HEK293 (cell line): ENCODE results near the gene IMPDH1.

Experiments
- CTCF ChIA-PET: fragments of 350-600 bp; formaldehyde crosslinking; extraction: SDS; loops from one replicate; lab custom pipeline; 2021; ENCODE audit warnings: antibody characterized with exemption; lab: Yijun Ruan, JAX
- POLR2A ChIA-PET: fragments of 300-600 bp; formaldehyde crosslinking; extraction: SDS; loops from one replicate; lab custom pipeline; 2020; ENCODE audit warnings: antibody characterized with exemption, inconsistent platforms; lab: Yijun Ruan, JAX
- H3K27ac ChIP-seq: fragments of 200-500 bp; sonication (Bioruptor generic); 2 replicates; pipeline ENCODE4 v1.5.1; 2014; ENCODE audit warnings: low read depth, low read length, control low read depth, inconsistent platforms; ENCODE audit errors: extremely low read depth
- H3K36me3 ChIP-seq, 2 experiments: fragments of 200-500 bp in 1 of 2; sonication (Bioruptor generic) in 1 of 2; 1 replicate in 1 of 2; 2 replicates in 1 of 2; pipeline ENCODE4 v1.5.1; 2014 to 2017; ENCODE audit warnings: inconsistent platforms in 2 of 2, low read length in 2 of 2; ENCODE audit not compliant: control insufficient read depth in 2 of 2, insufficient read depth in 1 of 2
- H3K4me1 ChIP-seq: fragments of 200-500 bp; sonication (Bioruptor generic); 2 replicates; pipeline ENCODE4 v1.5.1; 2014; ENCODE audit warnings: mild to moderate bottlenecking, low read length, inconsistent platforms; ENCODE audit not compliant: control insufficient read depth, insufficient read depth
- H3K4me3 ChIP-seq: 2 replicates; pipeline ENCODE4 v1.5.1; 2011; ENCODE audit warnings: low read depth, mild to moderate bottlenecking, control low read depth, low read length, moderate library complexity
- H3K9me3 ChIP-seq: fragments of 200-500 bp; sonication (Bioruptor generic); 2 replicates; pipeline ENCODE4 v1.5.1; 2014; ENCODE audit warnings: low read depth, low read length, inconsistent platforms; ENCODE audit not compliant: control insufficient read depth, insufficient read depth
- BCL11B ChIP-seq: fragments of 450-650 bp; formaldehyde crosslinking; IDR thresholded peaks from 2 replicates; pipeline ENCODE4 v1.5.1; 2016; ENCODE audit warnings: low read depth, missing biosample characterization, missing genetic modification characterization
- BCL6B ChIP-seq: fragments of 450-650 bp; formaldehyde crosslinking; IDR thresholded peaks from 2 replicates; pipeline ENCODE4 v1.5.1; 2017; ENCODE audit warnings: missing biosample characterization, missing genetic modification characterization
- GLI2 ChIP-seq: fragments of 450-650 bp; formaldehyde crosslinking; IDR thresholded peaks from 2 replicates; pipeline ENCODE4; 2017; ENCODE audit warnings: missing biosample characterization, missing genetic modification characterization, low read depth, borderline replicate concordance
- GLIS1 ChIP-seq: fragments of 450-650 bp; formaldehyde crosslinking; IDR thresholded peaks from 2 replicates; pipeline ENCODE4 v1.5.1; 2016; ENCODE audit warnings: missing biosample characterization, missing genetic modification characterization
- GLIS2 ChIP-seq: fragments of 450-650 bp; formaldehyde crosslinking; IDR thresholded peaks from 2 replicates; pipeline ENCODE4 v1.5.1; 2016; ENCODE audit warnings: missing biosample characterization, missing genetic modification characterization
- MYNN ChIP-seq: fragments of 450-650 bp; formaldehyde crosslinking; IDR thresholded peaks from 2 replicates; pipeline ENCODE4 v1.5.1; 2016; ENCODE audit warnings: missing biosample characterization, missing genetic modification characterization, borderline replicate concordance
- SP3 ChIP-seq: fragments of 450-650 bp; formaldehyde crosslinking; IDR thresholded peaks from 2 replicates; pipeline ENCODE4 v1.5.1; 2016; ENCODE audit warnings: missing biosample characterization, missing genetic modification characterization
- ZBTB17 ChIP-seq: fragments of 450-650 bp; formaldehyde crosslinking; IDR thresholded peaks from 2 replicates; pipeline ENCODE4 v1.5.1; 2016; ENCODE audit warnings: missing biosample characterization, missing genetic modification characterization
- ZNF202 ChIP-seq: fragments of 450-650 bp; formaldehyde crosslinking; IDR thresholded peaks from 2 replicates; pipeline ENCODE4 v1.5.1; 2016; ENCODE audit warnings: missing biosample characterization, missing genetic modification characterization, borderline replicate concordance
- ZNF311 ChIP-seq: fragments of 450-650 bp; formaldehyde crosslinking; IDR thresholded peaks from 2 replicates; pipeline ENCODE4 v1.5.1; 2017; ENCODE audit warnings: missing biosample characterization, missing genetic modification characterization, borderline replicate concordance
- ZNF324 ChIP-seq: fragments of 450-650 bp; formaldehyde crosslinking; IDR thresholded peaks from 2 replicates; pipeline ENCODE4 v1.5.1; 2016; ENCODE audit warnings: missing biosample characterization, missing genetic modification characterization
- ZNF398 ChIP-seq: fragments of 450-650 bp; formaldehyde crosslinking; IDR thresholded peaks from 2 replicates; pipeline ENCODE4 v1.5.1; 2017; ENCODE audit warnings: missing biosample characterization, missing genetic modification characterization
- ZNF514 ChIP-seq: fragments of 450-650 bp; formaldehyde crosslinking; IDR thresholded peaks from 2 replicates; pipeline ENCODE4 v1.5.1; 2016; ENCODE audit warnings: missing biosample characterization, missing genetic modification characterization
- ZNF529 ChIP-seq: fragments of 450-650 bp; formaldehyde crosslinking; IDR thresholded peaks from 2 replicates; pipeline ENCODE4 v1.5.1; 2017; ENCODE audit warnings: missing genetic modification characterization, missing biosample characterization; ENCODE audit not compliant: insufficient replicate concordance
- ZNF548 ChIP-seq: fragments of 450-650 bp; formaldehyde crosslinking; IDR thresholded peaks from 2 replicates; pipeline ENCODE4 v1.5.1; 2016; ENCODE audit warnings: missing biosample characterization, missing genetic modification characterization
- ZNF645 ChIP-seq: fragments of 450-650 bp; formaldehyde crosslinking; IDR thresholded peaks from 2 replicates; pipeline ENCODE4; 2016; ENCODE audit warnings: missing biosample characterization, missing genetic modification characterization
- ZNF843 ChIP-seq: fragments of 450-650 bp; formaldehyde crosslinking; IDR thresholded peaks from 2 replicates; pipeline ENCODE4 v1.5.1; 2016; ENCODE audit warnings: missing biosample characterization, missing genetic modification characterization
- TF ChIP-seq, protein P1 (sequence below): fragments of 450-650 bp; formaldehyde crosslinking; IDR thresholded peaks from 2 replicates; pipeline ENCODE4 v1.5.1; 2017; ENCODE audit warnings: missing biosample characterization, missing genetic modification characterization
- TF ChIP-seq, protein P2 (sequence below): fragments of 450-650 bp; formaldehyde crosslinking; IDR thresholded peaks from 2 replicates; pipeline ENCODE4 v1.5.0; 2017; ENCODE audit warnings: missing biosample characterization, missing genetic modification characterization, borderline replicate concordance
- TF ChIP-seq, protein P3 (sequence below): fragments of 450-650 bp; formaldehyde crosslinking; IDR thresholded peaks from 2 replicates; pipeline ENCODE4 v1.5.1; 2016; ENCODE audit warnings: missing biosample characterization, missing genetic modification characterization

IMPDH1 gene

DNA sequence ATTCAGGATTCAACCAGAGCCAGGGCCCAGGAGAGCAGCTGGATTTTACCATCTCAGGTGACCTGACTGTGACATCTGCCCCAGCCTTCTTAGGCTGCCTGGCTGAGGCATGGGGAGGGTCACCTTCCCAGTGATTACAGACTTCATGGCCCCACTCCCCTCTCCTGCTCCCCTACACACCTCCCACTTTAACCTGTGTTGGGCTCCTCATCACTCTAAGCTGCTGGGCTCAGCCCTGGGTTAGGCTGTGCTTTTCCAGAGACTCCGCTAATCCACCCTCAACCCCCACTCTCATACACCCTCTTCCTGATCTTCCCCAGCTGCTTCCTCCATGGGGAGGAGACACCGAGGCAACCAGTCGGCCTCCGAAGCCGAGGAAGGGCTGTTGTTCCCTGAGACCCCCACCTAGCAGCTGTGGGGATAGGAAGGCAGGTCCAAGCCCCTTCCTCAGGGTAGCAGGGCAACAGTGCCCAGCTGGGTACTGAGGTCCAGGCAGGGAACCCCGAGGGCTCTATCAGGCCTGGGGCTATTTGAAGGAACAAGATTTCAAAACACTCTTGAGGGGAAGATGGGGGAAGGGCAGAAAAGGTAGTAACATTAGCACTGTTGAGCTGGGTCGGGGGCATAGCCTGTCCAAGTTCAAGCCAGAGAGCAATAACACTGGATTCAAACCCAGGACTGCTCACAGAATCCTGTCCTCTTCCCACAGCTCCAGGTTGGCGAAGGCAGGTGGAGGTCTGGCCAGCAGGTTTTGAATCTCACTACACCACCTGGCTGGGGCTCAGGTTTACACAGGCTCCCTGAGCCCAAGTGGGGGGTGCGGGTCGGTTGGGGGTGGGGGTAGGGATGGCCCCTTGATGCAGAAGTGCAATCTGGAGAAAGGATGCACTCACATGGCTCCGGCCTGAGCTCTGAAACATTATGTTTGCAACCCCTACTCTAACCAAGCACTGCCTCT lies 1.8 kb downstream of the IMPDH1 start (continued):
- TF ChIP-seq ZBTB17 (tag by site-specific recombination) (peak; percentile 32; the same call in 1 of the 2 replicates), BCL6B (tag by site-specific recombination) (no peak), GLIS1 (tag by site-specific recombination) (no peak)

DNA sequence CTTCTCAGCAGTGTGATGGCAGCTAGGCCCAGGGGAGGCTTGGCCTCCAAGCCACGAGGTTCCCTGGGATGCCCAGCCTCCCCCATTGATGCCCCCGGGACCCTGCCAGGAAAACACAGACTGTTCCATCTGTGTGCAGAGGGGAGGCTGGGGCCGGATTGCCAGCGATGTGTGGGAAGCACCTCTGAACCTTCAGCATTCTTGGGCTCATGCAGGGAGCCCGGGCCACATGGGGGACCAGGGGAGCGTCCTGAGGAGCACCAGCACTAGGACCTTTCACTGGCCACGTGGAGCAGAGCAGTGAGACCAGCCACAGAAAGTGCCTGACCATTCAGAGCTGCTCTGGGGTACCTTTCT lies 2.6 kb downstream of the IMPDH1 start:
- Histone ChIP-seq H3K36me3 (peaks cover 4 to 10% of the 10 kb centered on the region in 2 experiments; a peak in 2 of 3 replicates), H3K4me3 (no peak overlapping the region), H3K27ac (no peak overlapping the region), H3K9me3 (no peaks in the 10 kb centered on the region), H3K4me1 (no peaks in the 10 kb centered on the region; the same call in 1 of the 2 replicates)
- POLR2A ChIA-PET = no interaction called here
- CTCF ChIA-PET = interaction anchor here (2.3 to 6.1 kb wide), 3 partner anchors 9 to 54 kb away, joined by 9 to 68 read pairs (median 16); no protein-coding TSS in a partner anchor
- TF ChIP-seq ZNF514 (tag by site-specific recombination) (no peak), ZNF202 (no peak), ZNF843 (tag by site-specific recombination) (no peak), GLI2 (tag by site-specific recombination) (no peak), BCL11B (tag by site-specific recombination) (no peak), BCL6B (tag by site-specific recombination) (no peak), GLIS2 (tag by site-specific recombination) (peak; percentile 73), ZNF645 (tag by site-specific recombination) (no peak), ZNF548 (tag by site-specific recombination) (no peak), ZNF398 (no peak), ZNF529 (no peak), GLIS1 (tag by site-specific recombination) (peak; percentile 96), ZNF311 (tag by site-specific recombination) (no peak), SP3 (no peak), ZNF324 (no peak), MYNN (tag by site-specific recombination) (no peak)
- TF ChIP-seq, protein P1, sequence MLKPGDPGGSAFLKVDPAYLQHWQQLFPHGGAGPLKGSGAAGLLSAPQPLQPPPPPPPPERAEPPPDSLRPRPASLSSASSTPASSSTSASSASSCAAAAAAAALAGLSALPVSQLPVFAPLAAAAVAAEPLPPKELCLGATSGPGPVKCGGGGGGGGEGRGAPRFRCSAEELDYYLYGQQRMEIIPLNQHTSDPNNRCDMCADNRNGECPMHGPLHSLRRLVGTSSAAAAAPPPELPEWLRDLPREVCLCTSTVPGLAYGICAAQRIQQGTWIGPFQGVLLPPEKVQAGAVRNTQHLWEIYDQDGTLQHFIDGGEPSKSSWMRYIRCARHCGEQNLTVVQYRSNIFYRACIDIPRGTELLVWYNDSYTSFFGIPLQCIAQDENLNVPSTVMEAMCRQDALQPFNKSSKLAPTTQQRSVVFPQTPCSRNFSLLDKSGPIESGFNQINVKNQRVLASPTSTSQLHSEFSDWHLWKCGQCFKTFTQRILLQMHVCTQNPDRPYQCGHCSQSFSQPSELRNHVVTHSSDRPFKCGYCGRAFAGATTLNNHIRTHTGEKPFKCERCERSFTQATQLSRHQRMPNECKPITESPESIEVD (tag by site-specific recombination) = no peak
- TF ChIP-seq, protein P2, sequence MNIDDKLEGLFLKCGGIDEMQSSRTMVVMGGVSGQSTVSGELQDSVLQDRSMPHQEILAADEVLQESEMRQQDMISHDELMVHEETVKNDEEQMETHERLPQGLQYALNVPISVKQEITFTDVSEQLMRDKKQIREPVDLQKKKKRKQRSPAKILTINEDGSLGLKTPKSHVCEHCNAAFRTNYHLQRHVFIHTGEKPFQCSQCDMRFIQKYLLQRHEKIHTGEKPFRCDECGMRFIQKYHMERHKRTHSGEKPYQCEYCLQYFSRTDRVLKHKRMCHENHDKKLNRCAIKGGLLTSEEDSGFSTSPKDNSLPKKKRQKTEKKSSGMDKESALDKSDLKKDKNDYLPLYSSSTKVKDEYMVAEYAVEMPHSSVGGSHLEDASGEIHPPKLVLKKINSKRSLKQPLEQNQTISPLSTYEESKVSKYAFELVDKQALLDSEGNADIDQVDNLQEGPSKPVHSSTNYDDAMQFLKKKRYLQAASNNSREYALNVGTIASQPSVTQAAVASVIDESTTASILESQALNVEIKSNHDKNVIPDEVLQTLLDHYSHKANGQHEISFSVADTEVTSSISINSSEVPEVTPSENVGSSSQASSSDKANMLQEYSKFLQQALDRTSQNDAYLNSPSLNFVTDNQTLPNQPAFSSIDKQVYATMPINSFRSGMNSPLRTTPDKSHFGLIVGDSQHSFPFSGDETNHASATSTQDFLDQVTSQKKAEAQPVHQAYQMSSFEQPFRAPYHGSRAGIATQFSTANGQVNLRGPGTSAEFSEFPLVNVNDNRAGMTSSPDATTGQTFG (tag by site-specific recombination) = no peak
- TF ChIP-seq, protein P3, sequence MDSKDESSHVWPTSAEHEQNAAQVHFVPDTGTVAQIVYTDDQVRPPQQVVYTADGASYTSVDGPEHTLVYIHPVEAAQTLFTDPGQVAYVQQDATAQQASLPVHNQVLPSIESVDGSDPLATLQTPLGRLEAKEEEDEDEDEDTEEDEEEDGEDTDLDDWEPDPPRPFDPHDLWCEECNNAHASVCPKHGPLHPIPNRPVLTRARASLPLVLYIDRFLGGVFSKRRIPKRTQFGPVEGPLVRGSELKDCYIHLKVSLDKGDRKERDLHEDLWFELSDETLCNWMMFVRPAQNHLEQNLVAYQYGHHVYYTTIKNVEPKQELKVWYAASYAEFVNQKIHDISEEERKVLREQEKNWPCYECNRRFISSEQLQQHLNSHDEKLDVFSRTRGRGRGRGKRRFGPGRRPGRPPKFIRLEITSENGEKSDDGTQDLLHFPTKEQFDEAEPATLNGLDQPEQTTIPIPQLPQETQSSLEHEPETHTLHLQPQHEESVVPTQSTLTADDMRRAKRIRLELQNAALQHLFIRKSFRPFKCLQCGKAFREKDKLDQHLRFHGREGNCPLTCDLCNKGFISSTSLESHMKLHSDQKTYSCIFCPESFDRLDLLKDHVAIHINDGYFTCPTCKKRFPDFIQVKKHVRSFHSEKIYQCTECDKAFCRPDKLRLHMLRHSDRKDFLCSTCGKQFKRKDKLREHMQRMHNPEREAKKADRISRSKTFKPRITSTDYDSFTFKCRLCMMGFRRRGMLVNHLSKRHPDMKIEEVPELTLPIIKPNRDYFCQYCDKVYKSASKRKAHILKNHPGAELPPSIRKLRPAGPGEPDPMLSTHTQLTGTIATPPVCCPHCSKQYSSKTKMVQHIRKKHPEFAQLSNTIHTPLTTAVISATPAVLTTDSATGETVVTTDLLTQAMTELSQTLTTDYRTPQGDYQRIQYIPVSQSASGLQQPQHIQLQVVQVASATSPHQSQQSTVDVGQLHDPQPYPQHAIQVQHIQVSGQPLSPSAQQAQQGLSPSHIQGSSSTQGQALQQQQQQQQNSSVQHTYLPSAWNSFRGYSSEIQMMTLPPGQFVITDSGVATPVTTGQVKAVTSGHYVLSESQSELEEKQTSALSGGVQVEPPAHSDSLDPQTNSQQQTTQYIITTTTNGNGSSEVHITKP (tag by site-specific recombination) = peak; percentile 78
